MM.1S (cell line): ENCODE results near the gene ZNF331.

Experiments used
- DNase-seq: peaks from one replicate; pipeline ENCODE4 v3.0.0-alpha.2; 2015
- H2AFZ ChIP-seq: fragments of 300-600 bp; sonication (generic); 2 replicates; pipeline ENCODE4 v1.6.0; 2016; ENCODE audit warnings: antibody characterized with exemption, low read length
- H3F3A ChIP-seq: fragments of 300-600 bp; sonication (generic); 2 replicates; pipeline ENCODE4 v1.6.1; 2016; ENCODE audit warnings: mild to moderate bottlenecking, antibody characterized with exemption, low read length, moderate library complexity, mixed read lengths; ENCODE audit not compliant: insufficient read depth
- H3K27ac ChIP-seq: fragments of 300-600 bp; sonication (generic); 2 replicates; pipeline ENCODE4 v1.5.1; 2016; ENCODE audit warnings: mild to moderate bottlenecking, low read length
- H3K27me3 ChIP-seq: fragments of 300-600 bp; sonication (generic); replicated peaks from 2 replicates; pipeline ENCODE4 v1.6.0; 2016; ENCODE audit warnings: low read length; ENCODE audit not compliant: insufficient read depth
- H3K36me3 ChIP-seq: fragments of 300-600 bp; sonication (generic); replicated peaks from 2 replicates; pipeline ENCODE4 v1.6.1; 2016; ENCODE audit warnings: mild to moderate bottlenecking, low read length, mixed read lengths; ENCODE audit not compliant: insufficient read depth
- H3K4me1 ChIP-seq: fragments of 300-600 bp; sonication (generic); 2 replicates; pipeline ENCODE4 v1.6.1; 2016; ENCODE audit warnings: low read length, mixed read lengths
- H3K4me2 ChIP-seq: fragments of 300-600 bp; sonication (generic); 2 replicates; pipeline ENCODE4 v1.6.0; 2016; ENCODE audit warnings: low read depth, low read length
- H3K4me3 ChIP-seq: fragments of 300-600 bp; sonication (generic); 2 replicates; pipeline ENCODE4 v1.5.1; 2016; ENCODE audit warnings: low read length, mixed read lengths
- H3K79me2 ChIP-seq: fragments of 300-600 bp; sonication (generic); 2 replicates; pipeline ENCODE4 v1.6.1; 2016; ENCODE audit warnings: mixed run types, low read length, mixed read lengths
- H3K9ac ChIP-seq: fragments of 300-600 bp; sonication (generic); 2 replicates; pipeline ENCODE4 v1.6.1; 2016; ENCODE audit warnings: low read length, mixed read lengths
- H3K9me2 ChIP-seq: fragments of 300-600 bp; sonication (generic); replicated peaks from 2 replicates; pipeline ENCODE4 v1.6.1; 2016; ENCODE audit warnings: mild to moderate bottlenecking, low read length, mixed read lengths; ENCODE audit not compliant: insufficient read depth
- H3K9me3 ChIP-seq: fragments of 300-600 bp; sonication (generic); replicated peaks from 2 replicates; pipeline ENCODE4 v1.6.1; 2016; ENCODE audit warnings: mild to moderate bottlenecking, low read length, mixed read lengths; ENCODE audit not compliant: insufficient read depth
- H4K20me1 ChIP-seq: fragments of 300-600 bp; sonication (generic); 2 replicates; pipeline ENCODE4 v1.6.1; 2016; ENCODE audit warnings: mild to moderate bottlenecking, low read length, moderate library complexity, mixed read lengths; ENCODE audit not compliant: insufficient read depth
- CTCF ChIP-seq: fragments of 300-600 bp; sonication (generic); IDR thresholded peaks from 2 replicates; pipeline ENCODE4 v1.5.1; 2016; ENCODE audit warnings: antibody characterized with exemption, low read length, mixed read lengths
- EZH2 ChIP-seq: fragments of 300-600 bp; sonication (generic); optimal IDR thresholded peaks from 2 replicates; pipeline ENCODE3; 2017; ENCODE audit warnings: low read depth, mild to moderate bottlenecking, antibody characterized with exemption, low read length, mixed read lengths
- EZH2phosphoT487 ChIP-seq: fragments of 300-600 bp; sonication (generic); IDR thresholded peaks from 2 replicates; pipeline ENCODE4 v1.6.1; 2018; ENCODE audit warnings: antibody characterized with exemption, low read length

ZNF331 gene

DNA sequence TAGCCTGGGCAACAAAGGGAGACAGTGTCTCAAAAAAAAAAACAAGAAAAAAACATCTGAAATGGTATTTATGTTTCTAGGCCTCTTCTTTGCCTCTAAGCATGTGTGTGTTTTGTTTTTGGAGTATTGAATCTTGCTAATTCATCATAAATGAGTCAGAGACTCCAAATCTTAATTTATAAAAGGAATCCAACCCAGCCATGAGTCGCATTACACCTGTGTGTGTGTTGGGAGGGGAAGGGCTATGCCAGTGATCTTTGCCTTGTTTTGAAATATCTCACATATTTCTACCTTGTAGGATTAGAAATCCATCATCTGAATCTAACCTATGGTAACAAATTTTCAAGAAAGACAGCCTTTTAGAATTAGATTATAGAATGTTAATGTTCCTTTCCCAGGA lies 4.0 kb downstream of the ZNF331 start:
- Histone ChIP-seq H3K4me3 (no peak overlapping the region), H3K27ac (no peak overlapping the region), H3K9me2 (no peaks in the 10 kb centered on the region), H3K4me1 (no peaks in the 10 kb centered on the region), H3K4me2 (no peak overlapping the region), H4K20me1 (no peaks in the 10 kb centered on the region), H3K27me3 (no peaks in the 10 kb centered on the region), H3F3A (no peaks in the 10 kb centered on the region), H3K79me2 (no peaks in the 10 kb centered on the region), H3K9ac (no peak overlapping the region), H2AFZ (no peak overlapping the region), H3K36me3 (no peaks in the 10 kb centered on the region), H3K9me3 (no peaks in the 10 kb centered on the region)
- TF ChIP-seq EZH2phosphoT487 (no peak), EZH2 (no peak), CTCF (no peak)
- no peak for DNase-seq

GRCh38 chr19:53545271-53546065 lies 7.5 kb downstream of the ZNF331 start:
- H3K79me2 ChIP-seq: no peaks in the 10 kb centered on the region
- H3F3A ChIP-seq: no peaks in the 10 kb centered on the region
- no peak overlapping the region for H3K4me2 ChIP-seq
- no peaks in the 10 kb centered on the region for H3K4me1 ChIP-seq
- no peak overlapping the region for H3K27ac ChIP-seq
- no peaks in the 10 kb centered on the region for H4K20me1 ChIP-seq
- no peak overlapping the region for H3K9ac ChIP-seq
- H3K36me3 ChIP-seq: no peaks in the 10 kb centered on the region
- H3K9me3 ChIP-seq: no peaks in the 10 kb centered on the region
- no peak overlapping the region for H3K4me3 ChIP-seq
- no peak for DNase-seq
- no peaks in the 10 kb centered on the region for H3K9me2 ChIP-seq
- no peak overlapping the region for H2AFZ ChIP-seq
- H3K27me3 ChIP-seq: no peaks in the 10 kb centered on the region
- TF ChIP-seq EZH2phosphoT487: no peak
- no peak for TF ChIP-seq CTCF
- no peak for TF ChIP-seq EZH2

DNA sequence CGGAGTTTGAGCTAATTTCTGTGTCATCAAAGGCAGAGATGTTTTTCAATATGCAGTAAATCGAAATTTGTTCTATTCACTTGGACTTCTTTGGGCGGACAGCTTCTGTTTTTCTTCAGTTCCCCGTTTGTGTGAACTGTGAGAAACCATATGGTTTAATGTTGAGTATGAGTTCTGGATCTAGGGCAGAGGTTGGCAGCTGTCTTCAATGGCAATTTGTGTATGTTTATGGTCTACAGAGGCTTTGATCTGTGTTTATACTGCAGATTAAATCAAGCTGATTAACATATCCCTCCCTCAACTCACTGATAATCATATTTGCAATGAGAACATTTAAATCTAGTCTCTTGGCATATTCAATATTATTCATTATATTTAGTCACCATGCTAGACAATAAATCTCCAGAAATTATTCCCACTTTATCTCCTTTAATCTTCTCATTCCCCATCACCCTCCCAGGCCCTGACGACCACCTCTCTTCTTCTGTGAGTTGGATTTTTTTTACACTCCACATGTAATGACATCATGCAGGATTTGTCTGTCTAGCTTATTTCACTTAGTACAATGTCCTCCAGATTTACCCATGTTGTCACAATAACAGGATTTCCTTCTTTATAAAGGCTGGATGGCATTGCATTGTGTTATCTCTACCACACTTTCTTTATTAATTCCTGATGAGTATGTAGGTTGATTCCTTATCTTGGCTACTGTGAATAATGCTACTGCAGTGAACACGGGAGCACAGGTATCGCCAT lies 9.0 kb downstream of the ZNF331 start:
- Histone ChIP-seq H3K4me3 (no peak overlapping the region), H3K36me3 (no peaks in the 10 kb centered on the region), H3K4me2 (no peak overlapping the region), H4K20me1 (no peaks in the 10 kb centered on the region), H3K9me3 (no peaks in the 10 kb centered on the region), H3K9me2 (no peaks in the 10 kb centered on the region), H3K27me3 (no peaks in the 10 kb centered on the region), H3K9ac (no peak overlapping the region), H3K79me2 (no peaks in the 10 kb centered on the region), H3K4me1 (no peaks in the 10 kb centered on the region), H3K27ac (no peak overlapping the region), H3F3A (no peaks in the 10 kb centered on the region), H2AFZ (no peak overlapping the region)
- no peak for TF ChIP-seq CTCF
- no peak for TF ChIP-seq EZH2
- TF ChIP-seq EZH2phosphoT487: no peak
- DNase-seq: no peak
